ENCODE measurements around the gene PACSIN2.

The PACSIN2 gene

DNA sequence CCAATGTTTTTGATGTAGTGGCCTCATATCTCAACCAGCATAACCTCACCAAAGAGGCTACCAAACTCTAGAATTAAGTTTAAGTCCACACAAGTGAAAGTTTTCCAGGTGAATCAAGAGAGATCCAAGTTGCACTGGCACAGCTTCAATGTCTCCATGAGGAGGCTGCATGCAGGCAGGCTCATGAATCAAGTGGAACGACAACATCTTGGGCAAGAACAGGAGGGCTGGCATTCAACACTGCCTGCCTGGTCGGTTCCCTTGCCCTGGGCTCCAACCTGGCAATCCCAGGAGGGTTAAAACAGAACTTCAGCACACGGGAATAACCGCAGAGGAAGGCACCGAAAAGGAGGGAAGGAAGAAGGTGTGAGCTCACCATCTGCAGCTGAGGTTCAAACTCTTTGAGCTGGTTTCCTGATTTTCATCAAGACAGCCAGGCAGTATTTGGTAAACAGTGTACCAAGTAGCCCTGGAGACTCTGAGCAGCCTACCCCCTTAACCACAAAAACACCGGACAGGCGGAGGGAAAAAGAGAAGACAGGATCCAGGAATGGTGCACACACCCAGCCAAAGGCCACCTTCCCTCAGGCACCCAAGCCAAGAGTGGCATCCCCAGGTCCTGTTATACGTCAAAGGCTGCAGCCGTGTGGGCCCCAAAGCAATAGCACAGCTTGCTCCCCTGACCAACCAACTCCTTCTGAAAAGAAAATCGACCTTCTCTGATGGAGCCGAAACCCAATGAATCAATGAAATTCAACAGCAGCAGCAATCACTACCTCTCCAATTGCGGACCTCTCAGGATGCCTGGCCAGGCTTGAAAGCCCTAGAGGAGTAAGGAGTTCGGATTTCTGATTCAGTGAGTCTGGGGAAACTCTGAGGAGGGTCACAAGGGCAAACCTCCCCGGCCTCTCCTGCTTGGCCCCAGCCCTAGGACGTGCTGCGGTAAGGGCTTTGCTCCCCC is 1.3 kb downstream of the PACSIN2 start:
- TF ChIP-seq, protein P1, sequence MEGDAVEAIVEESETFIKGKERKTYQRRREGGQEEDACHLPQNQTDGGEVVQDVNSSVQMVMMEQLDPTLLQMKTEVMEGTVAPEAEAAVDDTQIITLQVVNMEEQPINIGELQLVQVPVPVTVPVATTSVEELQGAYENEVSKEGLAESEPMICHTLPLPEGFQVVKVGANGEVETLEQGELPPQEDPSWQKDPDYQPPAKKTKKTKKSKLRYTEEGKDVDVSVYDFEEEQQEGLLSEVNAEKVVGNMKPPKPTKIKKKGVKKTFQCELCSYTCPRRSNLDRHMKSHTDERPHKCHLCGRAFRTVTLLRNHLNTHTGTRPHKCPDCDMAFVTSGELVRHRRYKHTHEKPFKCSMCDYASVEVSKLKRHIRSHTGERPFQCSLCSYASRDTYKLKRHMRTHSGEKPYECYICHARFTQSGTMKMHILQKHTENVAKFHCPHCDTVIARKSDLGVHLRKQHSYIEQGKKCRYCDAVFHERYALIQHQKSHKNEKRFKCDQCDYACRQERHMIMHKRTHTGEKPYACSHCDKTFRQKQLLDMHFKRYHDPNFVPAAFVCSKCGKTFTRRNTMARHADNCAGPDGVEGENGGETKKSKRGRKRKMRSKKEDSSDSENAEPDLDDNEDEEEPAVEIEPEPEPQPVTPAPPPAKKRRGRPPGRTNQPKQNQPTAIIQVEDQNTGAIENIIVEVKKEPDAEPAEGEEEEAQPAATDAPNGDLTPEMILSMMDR (IDR thresholded peaks at IDR 0.05; ENCODE audit: control insufficient read depth, insufficient read depth, low read depth, low read length, missing control alignments) = no peak
- peak overlapping the region; percentile 83 for H3K4me3 ChIP-seq (ENCODE audit: control insufficient read depth, low read depth, low read length)
- DNase-seq (ENCODE audit: low read depth) = no peak

DNA sequence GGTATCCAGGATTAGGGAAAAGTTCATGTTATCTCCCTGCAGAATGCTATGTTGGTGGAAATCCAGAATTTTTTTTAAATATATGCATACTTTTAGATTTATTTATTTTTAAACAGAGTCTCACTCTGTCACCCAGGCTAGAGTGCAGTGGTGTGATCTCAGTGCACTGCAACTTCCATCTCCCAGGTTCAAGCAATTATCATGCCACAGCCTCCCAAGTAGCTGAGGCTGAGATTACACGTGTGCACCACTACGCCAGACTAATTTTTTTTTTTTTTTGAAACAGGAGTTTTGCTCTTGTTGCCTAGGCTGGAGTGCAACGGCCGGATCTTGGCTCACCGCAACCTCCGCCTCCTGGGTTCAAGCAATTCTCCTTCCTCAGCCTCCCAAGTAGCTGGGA is 2.6 kb downstream of the PACSIN2 start:
- H3K4me3 ChIP-seq (ENCODE audit: control insufficient read depth, low read depth, low read length) = no peak overlapping the region
- TF ChIP-seq, protein P1 (IDR thresholded peaks at IDR 0.05; ENCODE audit: control insufficient read depth, insufficient read depth, low read depth, low read length, missing control alignments) = no peak
- DNase-seq (ENCODE audit: low read depth) = no peak

- TF ChIP-seq, protein P1 (IDR thresholded peaks at IDR 0.05; ENCODE audit: control insufficient read depth, insufficient read depth, low read depth, low read length, missing control alignments) = no peak
- no peak for DNase-seq (ENCODE audit: low read depth)
- no peak overlapping the region for H3K4me3 ChIP-seq (ENCODE audit: control insufficient read depth, low read depth, low read length)
Measured at GRCh38 chr22:43011079-43011478, 3.9 kb downstream of the PACSIN2 start.

- TF ChIP-seq, protein P1 (IDR thresholded peaks at IDR 0.05; ENCODE audit: control insufficient read depth, insufficient read depth, low read depth, low read length, missing control alignments) = no peak
- no peak for DNase-seq (ENCODE audit: low read depth)
- no peak overlapping the region for H3K4me3 ChIP-seq (ENCODE audit: control insufficient read depth, low read depth, low read length)
Measured at GRCh38 chr22:43009444-43009843, 5.5 kb downstream of the PACSIN2 start.

DNA sequence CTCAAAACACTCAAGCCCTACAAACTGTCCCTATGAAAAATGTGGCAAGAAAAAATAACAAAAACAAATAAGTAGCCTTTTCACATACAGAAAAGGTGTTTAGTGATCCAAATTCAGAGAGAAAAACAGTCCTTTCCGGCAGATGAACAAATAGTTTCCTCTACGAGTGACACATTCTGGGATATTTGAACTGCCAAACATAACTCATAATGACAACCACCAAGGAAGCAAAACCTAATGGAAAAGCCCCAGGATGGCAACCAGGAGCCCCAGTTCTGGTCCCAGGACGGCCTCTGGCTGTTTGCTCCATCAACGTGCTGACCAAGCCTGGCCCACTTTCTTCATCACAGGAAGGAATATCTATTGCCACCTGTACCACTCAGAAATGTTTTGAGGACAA is 6.0 kb downstream of the PACSIN2 start:
- H3K4me3 ChIP-seq (ENCODE audit: control insufficient read depth, low read depth, low read length) = no peak overlapping the region
- DNase-seq (ENCODE audit: low read depth) = no peak
- TF ChIP-seq, protein P1 (IDR thresholded peaks at IDR 0.05; ENCODE audit: control insufficient read depth, insufficient read depth, low read depth, low read length, missing control alignments) = no peak

GRCh38 chr22:43008509-43008908 is 6.4 kb downstream of the PACSIN2 start:
- TF ChIP-seq, protein P1 (IDR thresholded peaks at IDR 0.05; ENCODE audit: control insufficient read depth, insufficient read depth, low read depth, low read length, missing control alignments) = no peak
- H3K4me3 ChIP-seq (ENCODE audit: control insufficient read depth, low read depth, low read length) = no peak overlapping the region
- DNase-seq (ENCODE audit: low read depth) = no peak
